IMR-90 (cell line): ENCODE data around the gene PDE8B. TPM values are rescaled to one million over a fixed set of nuclear protein-coding genes. Genes with fewer than 3 reads are reported as not detected.

Experiments
- ATAC-seq: fragments of 200-7000 bp; cut with Tn5 transposase; 2 replicates; pipeline ENCODE4 v1.9.1; 2020; ENCODE audit warnings: low read depth, mild to moderate bottlenecking, moderate library complexity
- BruUV-seq: library from RNA; stranded (reverse); fragments of 400-500 nt; replicated peaks from 2 replicates; lab custom pipeline; 2021; lab: Mats Ljungman, UMichigan
- CTCF ChIA-PET: fragments of 300-600 bp; formaldehyde crosslinking; extraction: SDS; loops from one replicate; lab custom pipeline; 2021; ENCODE audit warnings: antibody characterized with exemption; lab: Yijun Ruan, JAX
- POLR2A ChIA-PET: fragments of 300-600 bp; sonication (Branson Sonifier 250); formaldehyde crosslinking; loops from one replicate; lab custom pipeline; 2022; ENCODE audit warnings: antibody characterized with exemption; ENCODE audit not compliant: unreplicated experiment; lab: Charles Lee
- DNase-seq: peaks from one replicate; pipeline ENCODE4 v3.0.0; 2013
- H2AFZ ChIP-seq: replicated peaks from 2 replicates; pipeline ENCODE3; 2013; ENCODE audit warnings: low read length, mild to moderate bottlenecking; ENCODE audit not compliant: poor library complexity
- H2AK5ac ChIP-seq: 2 replicates; pipeline ENCODE4 v1.6.1; 2013; ENCODE audit warnings: low read depth, low read length, inconsistent platforms
- H2AK9ac ChIP-seq: replicated peaks from 2 replicates; pipeline ENCODE3; 2013; ENCODE audit warnings: mild to moderate bottlenecking, low read depth, low read length, moderate library complexity; ENCODE audit not compliant: poor library complexity
- H2BK120ac ChIP-seq: 2 replicates; pipeline ENCODE4 v1.6.1; 2013; ENCODE audit warnings: low read depth, low read length, inconsistent platforms
- H2BK15ac ChIP-seq: 3 replicates; pipeline ENCODE4 v1.6.1; 2013; ENCODE audit warnings: low read depth, low read length, inconsistent platforms
- H2BK20ac ChIP-seq: 2 replicates; pipeline ENCODE4 v1.6.1; 2013; ENCODE audit warnings: low read depth, mild to moderate bottlenecking, inconsistent platforms, low read length, moderate library complexity
- H2BK5ac ChIP-seq: 2 replicates; pipeline ENCODE4 v1.6.1; 2013; ENCODE audit warnings: mild to moderate bottlenecking, low read depth, low read length, inconsistent platforms; ENCODE audit not compliant: poor library complexity, severe bottlenecking
- H3K14ac ChIP-seq: replicated peaks from 2 replicates; pipeline ENCODE4 v1.6.1; 2013; ENCODE audit warnings: low read depth, low read length, inconsistent platforms
- H3K18ac ChIP-seq: 2 replicates; pipeline ENCODE4 v1.6.1; 2013; ENCODE audit warnings: low read depth, low read length, control low read depth
- H3K23ac ChIP-seq: 2 replicates; pipeline ENCODE4 v1.6.1; 2013; ENCODE audit warnings: low read depth, low read length, inconsistent platforms
- H3K27ac ChIP-seq: 2 replicates; pipeline ENCODE4 v1.5.1; 2013; ENCODE audit warnings: mild to moderate bottlenecking, control low read depth, low read length; ENCODE audit not compliant: insufficient read depth
- H3K27me3 ChIP-seq: 2 replicates; pipeline ENCODE4 v1.6.1; 2013; ENCODE audit warnings: low read length; ENCODE audit not compliant: control insufficient read depth, insufficient read depth
- H3K36me3 ChIP-seq: 2 replicates; pipeline ENCODE4 v1.6.1; 2013; ENCODE audit warnings: low read length, mixed read lengths; ENCODE audit not compliant: control insufficient read depth, insufficient read depth
- H3K4ac ChIP-seq: 2 replicates; pipeline ENCODE4 v1.6.1; 2013; ENCODE audit warnings: low read depth, low read length, inconsistent platforms
- H3K4me1 ChIP-seq: 2 replicates; pipeline ENCODE4 v1.6.1; 2013; ENCODE audit warnings: low read length, mixed read lengths; ENCODE audit not compliant: control insufficient read depth, insufficient read depth
- H3K4me2 ChIP-seq: 2 replicates; pipeline ENCODE4 v1.6.1; 2013; ENCODE audit warnings: low read depth, mild to moderate bottlenecking, control low read depth, low read length, moderate library complexity
- H3K4me3 ChIP-seq: 2 replicates; pipeline ENCODE4 v1.5.1; 2013; ENCODE audit warnings: low read depth, mild to moderate bottlenecking, control low read depth, low read length, moderate library complexity; ENCODE audit not compliant: insufficient read depth
- H3K56ac ChIP-seq: 2 replicates; pipeline ENCODE4 v1.6.1; 2013; ENCODE audit warnings: low read length, inconsistent platforms; ENCODE audit not compliant: insufficient read depth; ENCODE audit errors: extremely low read depth
- H3K79me1 ChIP-seq, 2 experiments: 2 replicates each; pipeline ENCODE4 v1.6.1; 2013; ENCODE audit warnings: low read length in 2 of 2, inconsistent platforms in 1 of 2, low read depth in 1 of 2
- H3K9ac ChIP-seq: 2 replicates; pipeline ENCODE4 v1.6.1; 2013; ENCODE audit warnings: low read depth, low read length, control low read depth
- H3K9me1 ChIP-seq: 2 replicates; pipeline ENCODE4 v1.6.1; 2013; ENCODE audit warnings: low read length, inconsistent platforms; ENCODE audit not compliant: insufficient read depth
- H3K9me3 ChIP-seq: 2 replicates; pipeline ENCODE4 v1.6.1; 2013; ENCODE audit warnings: low read length; ENCODE audit not compliant: control insufficient read depth, insufficient read depth
- H4K20me1 ChIP-seq: 2 replicates; pipeline ENCODE4 v1.6.1; 2013; ENCODE audit warnings: low read length, inconsistent platforms; ENCODE audit not compliant: insufficient read depth
- H4K5ac ChIP-seq: 2 replicates; pipeline ENCODE4 v1.6.1; 2013; ENCODE audit warnings: mild to moderate bottlenecking, low read depth, low read length, control low read depth
- H4K8ac ChIP-seq, 2 experiments: 2 replicates each; pipeline ENCODE4 v1.6.1; 2013; ENCODE audit warnings: low read depth in 2 of 2, low read length in 2 of 2, control low read depth in 1 of 2, inconsistent platforms in 1 of 2
- H4K91ac ChIP-seq: 2 replicates; pipeline ENCODE4 v1.6.1; 2013; ENCODE audit warnings: low read depth, low read length, inconsistent platforms; ENCODE audit not compliant: insufficient read depth
- MAFK ChIP-seq: IDR thresholded peaks from 2 replicates; pipeline ENCODE4 v1.6.1; 2012; ENCODE audit warnings: low read depth, low read length, improper control_type of control experiment
- MXI1 ChIP-seq: IDR thresholded peaks from 2 replicates; pipeline ENCODE4 v1.6.1; 2012; ENCODE audit warnings: low read depth, mild to moderate bottlenecking, low read length, moderate library complexity, borderline replicate concordance
- POLR2A ChIP-seq: IDR thresholded peaks from 2 replicates; pipeline ENCODE4 v1.6.1; 2012; ENCODE audit warnings: mild to moderate bottlenecking, low read depth, low read length
- RAD21 ChIP-seq: IDR thresholded peaks from 2 replicates; pipeline ENCODE4 v1.6.1; 2012; ENCODE audit warnings: low read length, improper control_type of control experiment
- WGBS, 2 experiments: methylation state at CpG; one replicate each; pipeline versions ENCODE4 v1.1.5 to v1.1.7; 2013; ENCODE audit warnings: missing lambda C conversion rate in 2 of 2; ENCODE audit not compliant: insufficient read length in 1 of 2; ENCODE audit errors: extremely low coverage in 2 of 2; 5-methylcytosine and 5-hydroxymethylcytosine counted together
- dilution Hi-C: fragments of 300-500 bp; cut with HindIII; formaldehyde crosslinking; loops from one replicate; pipeline ENCODE4 v1.14.3; 2018; ENCODE audit warnings: low sequenced_read_pairs; ENCODE audit not compliant: unreplicated experiment
- in situ Hi-C: fragments of 300-500 bp; cut with MboI; formaldehyde crosslinking; loops from 3 replicates; pipeline ENCODE4 v1.14.3; 2019; ENCODE audit warnings: low sequenced_read_pairs, inconsistent platforms, mixed read lengths
- intact Hi-C: fragments of 100-400 bp; cut with micrococcal nuclease; formaldehyde crosslinking; loops from 2 replicates; pipeline ENCODE4 v1.10.0; 2022
- polyA plus RNA-seq, 3 experiments: library from polyadenylated mRNA; depleted of rRNA; stranded (reverse); fragments of >200 nt; gene quantifications; 2 replicates each; pipeline ENCODE4 v1.2.3, GENCODE V29; 2012; ENCODE audit warnings: low replicate concordance in 1 of 3
- total RNA-seq: library from RNA; depleted of rRNA; stranded (reverse); fragments of >200 nt; gene quantifications from 2 replicates; pipeline ENCODE4 v1.2.3, GENCODE V29; 2012
- TF ChIP-seq, protein P1 (sequence below): conservative IDR thresholded peaks from 2 replicates; pipeline ENCODE4 v1.5.1; 2012; ENCODE audit warnings: mild to moderate bottlenecking, low read depth, low read length, improper control_type of control experiment

Gene PDE8B
- total and polyA plus RNA-seq, 2 of the 4 experiments (the other 2 are of a cell fraction), result under 0.01 to 0.03 TPM

DNA sequence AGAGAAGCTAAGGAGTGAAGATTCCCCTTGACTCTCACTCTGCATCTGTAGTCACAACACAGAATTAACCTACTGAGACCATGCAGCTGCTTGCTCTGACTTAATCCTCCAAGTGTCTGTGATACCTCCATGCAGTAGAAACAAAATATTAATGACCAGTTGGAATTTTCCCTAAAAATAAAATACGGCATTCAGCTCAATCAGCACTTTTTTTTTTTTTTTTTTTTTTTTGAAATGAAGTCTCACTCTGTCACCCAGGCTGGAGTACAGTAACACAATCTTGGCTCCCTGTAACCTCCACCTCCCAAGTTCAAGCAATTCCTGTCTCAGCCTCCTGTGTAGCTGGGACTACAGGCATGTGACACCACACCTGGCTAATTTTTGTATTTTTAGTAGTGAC is 233.2 kb downstream of the PDE8B start:
- H2BK20ac ChIP-seq, result no peak overlapping the region
- no peak overlapping the region for H3K27ac ChIP-seq
- in situ Hi-C loops (no loop called here), intact Hi-C loops (no loop called here), dilution Hi-C loops (no loop called here)
- H3K4me2 ChIP-seq, result no peak overlapping the region
- no peak overlapping the region for H2AK5ac ChIP-seq
- DNase-seq (no peak), ATAC-seq (no peak)
- no peak overlapping the region for H3K9ac ChIP-seq
- H3K18ac ChIP-seq, result no peak overlapping the region
- CTCF ChIA-PET, result no interaction called here
- BruUV-seq, result no TSS peak
- no peaks in the 10 kb centered on the region for H3K9me3 ChIP-seq
- H2BK120ac ChIP-seq, result no peak overlapping the region
- no peak overlapping the region for H2BK15ac ChIP-seq
- no peaks in the 10 kb centered on the region for H4K20me1 ChIP-seq
- no peak overlapping the region for H2BK5ac ChIP-seq
- H3K4ac ChIP-seq, result no peak overlapping the region
- peaks cover 2 to 3% of the 10 kb centered on the region in 2 experiments; a peak in 3 of 4 replicates for H3K79me1 ChIP-seq
- H4K91ac ChIP-seq, result no peak overlapping the region
- no peak overlapping the region for H3K14ac ChIP-seq
- TF ChIP-seq, protein P1, sequence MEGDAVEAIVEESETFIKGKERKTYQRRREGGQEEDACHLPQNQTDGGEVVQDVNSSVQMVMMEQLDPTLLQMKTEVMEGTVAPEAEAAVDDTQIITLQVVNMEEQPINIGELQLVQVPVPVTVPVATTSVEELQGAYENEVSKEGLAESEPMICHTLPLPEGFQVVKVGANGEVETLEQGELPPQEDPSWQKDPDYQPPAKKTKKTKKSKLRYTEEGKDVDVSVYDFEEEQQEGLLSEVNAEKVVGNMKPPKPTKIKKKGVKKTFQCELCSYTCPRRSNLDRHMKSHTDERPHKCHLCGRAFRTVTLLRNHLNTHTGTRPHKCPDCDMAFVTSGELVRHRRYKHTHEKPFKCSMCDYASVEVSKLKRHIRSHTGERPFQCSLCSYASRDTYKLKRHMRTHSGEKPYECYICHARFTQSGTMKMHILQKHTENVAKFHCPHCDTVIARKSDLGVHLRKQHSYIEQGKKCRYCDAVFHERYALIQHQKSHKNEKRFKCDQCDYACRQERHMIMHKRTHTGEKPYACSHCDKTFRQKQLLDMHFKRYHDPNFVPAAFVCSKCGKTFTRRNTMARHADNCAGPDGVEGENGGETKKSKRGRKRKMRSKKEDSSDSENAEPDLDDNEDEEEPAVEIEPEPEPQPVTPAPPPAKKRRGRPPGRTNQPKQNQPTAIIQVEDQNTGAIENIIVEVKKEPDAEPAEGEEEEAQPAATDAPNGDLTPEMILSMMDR, result no peak
- TF ChIP-seq RAD21 (no peak), MAFK (peak; percentile 47; the same call in 1 of the 2 replicates), POLR2A (no peak), MXI1 (no peak)
- H3K56ac ChIP-seq, result no peak overlapping the region
- H4K5ac ChIP-seq, result no peak overlapping the region
- H2AK9ac ChIP-seq, result no peak overlapping the region
- no CpG with 5 or more reads among the region's 1 CpG for WGBS, 2 experiments
- POLR2A ChIA-PET, result no interaction called here
- H3K27me3 ChIP-seq, result no peaks in the 10 kb centered on the region
- H3K4me3 ChIP-seq, result no peak overlapping the region
- H3K23ac ChIP-seq, result no peak overlapping the region
- no peaks in the 10 kb centered on the region; the same call in 1 of the 2 replicates for H3K4me1 ChIP-seq
- H3K9me1 ChIP-seq, result no peaks in the 10 kb centered on the region
- no peak overlapping the region for H4K8ac ChIP-seq
- H3K36me3 ChIP-seq, result peaks cover 16% of the 10 kb centered on the region
- H2AFZ ChIP-seq, result no peak overlapping the region
